ENCODE data around the gene SUMO3. TPM values are rescaled to one million over a fixed set of nuclear protein-coding genes. Genes with fewer than 3 reads are reported as not detected.

SUMO3 gene
- total RNA-seq, 1 experiment from 2014 or later = 62.3 TPM

DNA sequence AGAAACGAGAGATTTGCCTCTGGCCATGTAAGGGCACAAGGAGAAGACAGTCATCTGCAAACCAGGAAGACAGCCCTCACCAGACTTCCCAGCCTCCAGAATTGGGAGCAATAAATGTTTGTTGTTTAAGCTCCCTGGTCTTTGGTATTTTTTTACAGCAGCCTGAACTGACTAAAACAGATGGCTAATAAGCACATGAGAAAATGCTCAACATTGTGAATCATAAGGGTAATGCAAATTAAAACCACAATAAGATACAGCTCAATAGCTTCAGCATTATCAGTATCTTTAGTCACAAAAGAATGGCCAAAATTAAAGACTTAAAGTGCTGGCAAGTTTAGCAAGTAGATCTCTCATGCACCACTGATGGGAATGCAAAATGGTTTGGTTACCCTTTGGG, 28.0 kb downstream of the SUMO3 start:
- Mint-ChIP-seq H3K27ac (ENCODE audit: low read depth, unreplicated experiment) (no peak overlapping the region), H3K36me3 (ENCODE audit: insufficient read depth, unreplicated experiment) (peaks cover 45% of the 10 kb centered on the region), H3K4me3 (ENCODE audit: unreplicated experiment) (no peak overlapping the region), H3K4me1 (ENCODE audit: insufficient read depth, unreplicated experiment) (peaks cover 11% of the 10 kb centered on the region), H3K27me3 (ENCODE audit: insufficient read depth, unreplicated experiment) (no peaks in the 10 kb centered on the region), H3K9me3 (ENCODE audit: unreplicated experiment) (no peaks in the 10 kb centered on the region)
- no peak for TF ChIP-seq CTCF (IDR thresholded peaks at IDR 0.05; ENCODE audit: unreplicated experiment)
- intact Hi-C loops (cut with micrococcal nuclease) = no loop called here
- CTCF ChIA-PET = interaction anchor here (0.6 to 1.6 kb wide), 4 partner anchors 11 to 309 kb away, joined by 3 to 4 read pairs (median 3); no protein-coding TSS in a partner anchor
- POLR2A ChIA-PET = no interaction called here
- no peak for DNase-seq (ENCODE audit: unreplicated experiment)
- no TSS peak for BruUV-seq (replicated peaks)

DNA sequence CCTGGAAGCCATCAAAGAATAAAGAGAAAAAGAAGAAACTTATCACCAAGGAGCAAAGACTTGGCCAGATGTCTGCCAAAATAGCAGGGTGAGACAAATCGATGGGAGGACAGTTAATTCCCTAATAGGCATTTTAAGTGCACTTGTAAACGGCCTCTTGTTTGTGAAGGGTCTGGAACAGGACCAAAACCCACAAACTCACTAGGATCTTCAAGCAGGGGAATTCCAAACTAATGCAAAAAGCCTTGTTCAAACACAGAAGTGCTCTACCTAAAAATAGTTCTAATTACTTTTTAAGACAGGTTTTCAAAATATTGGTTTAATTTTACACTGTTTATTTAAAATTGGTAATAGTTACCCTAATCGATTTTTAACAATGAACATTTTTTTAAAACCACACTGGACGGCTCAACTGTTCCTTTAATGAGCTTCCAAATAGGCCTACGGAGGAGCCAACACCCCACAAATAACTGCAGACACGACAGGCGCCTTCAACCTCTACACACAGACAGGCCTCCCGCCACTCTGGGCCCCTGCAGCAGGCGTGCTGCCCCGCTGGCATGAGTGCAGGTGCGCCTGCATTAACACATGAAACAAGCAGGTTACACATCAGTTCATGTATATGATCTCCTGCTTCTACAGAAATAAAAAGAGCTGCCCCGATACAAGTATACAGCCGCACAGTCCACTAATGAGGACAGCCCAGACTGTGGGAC, 32.1 kb downstream of the SUMO3 start:
- ChIA-PET CTCF (interaction anchor here (1.1 to 1.5 kb wide), 2 partner anchors 14 to 43 kb away, joined by 4 read pairs; no protein-coding TSS in a partner anchor), POLR2A (no interaction called here)
- no TSS peak for BruUV-seq (replicated peaks)
- Mint-ChIP-seq H3K27ac (ENCODE audit: low read depth, unreplicated experiment) (peak overlapping the region; percentile 0), H3K4me3 (ENCODE audit: unreplicated experiment) (no peak overlapping the region), H3K4me1 (ENCODE audit: insufficient read depth, unreplicated experiment) (peaks cover 16% of the 10 kb centered on the region), H3K36me3 (ENCODE audit: insufficient read depth, unreplicated experiment) (peaks cover 39% of the 10 kb centered on the region), H3K27me3 (ENCODE audit: insufficient read depth, unreplicated experiment) (no peaks in the 10 kb centered on the region), H3K9me3 (ENCODE audit: unreplicated experiment) (no peaks in the 10 kb centered on the region)
- no peak for DNase-seq (ENCODE audit: unreplicated experiment)
- intact Hi-C loops (cut with micrococcal nuclease) = no loop called here
- TF ChIP-seq CTCF (IDR thresholded peaks at IDR 0.05; ENCODE audit: unreplicated experiment) = no peak

DNA sequence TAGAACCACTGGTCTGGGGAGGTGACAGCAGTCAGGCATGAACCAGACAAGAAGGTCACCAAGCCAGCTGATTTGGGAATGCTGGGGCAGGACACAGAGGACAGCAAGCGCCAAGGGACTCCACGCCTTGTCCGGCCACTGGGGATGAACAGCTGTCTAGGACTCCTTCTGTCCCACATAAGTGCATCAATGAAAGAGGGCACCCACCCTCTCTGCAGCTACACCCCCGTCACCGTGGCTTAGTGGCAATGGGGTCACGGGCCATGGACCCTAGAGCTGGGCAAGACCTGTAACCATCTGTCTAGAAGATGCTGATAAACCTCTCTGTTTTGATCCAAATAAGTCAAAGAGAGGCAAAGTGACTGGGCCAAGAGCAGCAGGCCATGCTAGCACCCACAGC, 33.1 kb downstream of the SUMO3 start:
- BruUV-seq (replicated peaks) = no TSS peak
- H3K9me3 Mint-ChIP-seq (ENCODE audit: unreplicated experiment) = no peaks in the 10 kb centered on the region
- ChIA-PET CTCF (interaction anchor here (0.7 to 5.5 kb wide), 2 partner anchors 9 to 15 kb away, joined by 4 to 49 read pairs; no protein-coding TSS in a partner anchor), POLR2A (no interaction called here)
- H3K4me1 Mint-ChIP-seq (ENCODE audit: insufficient read depth, unreplicated experiment) = peaks cover 16% of the 10 kb centered on the region
- no peaks in the 10 kb centered on the region for H3K27me3 Mint-ChIP-seq (ENCODE audit: insufficient read depth, unreplicated experiment)
- peaks cover 35% of the 10 kb centered on the region for H3K36me3 Mint-ChIP-seq (ENCODE audit: insufficient read depth, unreplicated experiment)
- TF ChIP-seq CTCF (IDR thresholded peaks at IDR 0.05; ENCODE audit: unreplicated experiment) = no peak
- intact Hi-C loops (cut with micrococcal nuclease) = no loop called here
- H3K27ac Mint-ChIP-seq (ENCODE audit: low read depth, unreplicated experiment) = peak overlapping the region; percentile 0
- H3K4me3 Mint-ChIP-seq (ENCODE audit: unreplicated experiment) = no peak overlapping the region
- no peak for DNase-seq (ENCODE audit: unreplicated experiment)

DNA sequence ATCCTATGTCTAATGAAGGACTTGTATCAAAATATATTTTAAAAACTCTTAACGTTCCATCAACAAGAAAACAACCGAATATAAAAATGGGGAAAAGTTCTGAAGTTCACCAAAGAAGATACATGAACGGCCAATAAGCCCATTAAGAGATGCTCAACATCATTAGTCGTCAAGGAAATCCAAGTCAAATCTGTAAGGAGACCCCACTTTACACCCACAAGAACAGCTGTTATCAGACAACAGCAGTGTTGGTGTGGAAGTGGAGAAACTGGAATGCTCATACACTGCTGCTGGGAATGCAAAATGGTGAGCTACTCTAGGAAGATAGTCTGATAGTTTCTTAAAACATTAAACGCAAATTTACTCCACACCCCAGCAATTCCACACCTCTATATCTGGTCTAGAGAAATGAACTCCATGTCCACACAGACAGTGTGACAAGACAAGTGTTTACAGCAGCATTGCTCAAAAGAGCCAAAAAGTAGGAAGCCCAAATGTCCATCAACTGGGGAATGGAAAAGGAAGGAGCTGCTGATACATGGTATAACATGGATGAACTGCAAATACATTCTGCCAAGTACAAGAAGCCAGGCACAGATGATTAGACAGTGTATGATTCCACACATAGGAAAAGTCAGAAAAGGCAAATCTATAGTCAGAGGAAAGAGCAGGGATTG, 34.7 kb downstream of the SUMO3 start:
- no peaks in the 10 kb centered on the region for H3K27me3 Mint-ChIP-seq (ENCODE audit: insufficient read depth, unreplicated experiment)
- BruUV-seq (replicated peaks) = no TSS peak
- CTCF ChIA-PET = interaction anchor here (1.0 to 5.5 kb wide), 2 partner anchors 10 to 303 kb away, joined by 3 to 49 read pairs; no protein-coding TSS in a partner anchor
- no peak for DNase-seq (ENCODE audit: unreplicated experiment)
- intact Hi-C loops (cut with micrococcal nuclease) = no loop called here
- no peak overlapping the region for H3K27ac Mint-ChIP-seq (ENCODE audit: low read depth, unreplicated experiment)
- no peak overlapping the region for H3K4me3 Mint-ChIP-seq (ENCODE audit: unreplicated experiment)
- POLR2A ChIA-PET = interaction anchor here (1.1 kb wide), 2 partner anchors 10 kb away, joined by 3 to 5 read pairs; no protein-coding TSS in a partner anchor
- peaks cover 39% of the 10 kb centered on the region for H3K36me3 Mint-ChIP-seq (ENCODE audit: insufficient read depth, unreplicated experiment)
- H3K4me1 Mint-ChIP-seq (ENCODE audit: insufficient read depth, unreplicated experiment) = peaks cover 21% of the 10 kb centered on the region
- H3K9me3 Mint-ChIP-seq (ENCODE audit: unreplicated experiment) = no peaks in the 10 kb centered on the region
- no peak for TF ChIP-seq CTCF (IDR thresholded peaks at IDR 0.05; ENCODE audit: unreplicated experiment)
